H1 (cell line): ENCODE measurements around the gene ACE. TPM values are rescaled to one million over a fixed set of nuclear protein-coding genes. Genes with fewer than 3 reads are reported as not detected.

Experiments used
- EP300 ChIP-seq, 2 experiments: IDR thresholded peaks; 1 replicate in 1 of 2; 2 replicates in 1 of 2; pipeline ENCODE4 v1.6.1; 2011 to 2012; ENCODE audit warnings: low read depth in 2 of 2, low read length in 2 of 2, mild to moderate bottlenecking in 2 of 2, borderline replicate concordance in 1 of 2, inconsistent platforms in 1 of 2, moderate library complexity in 1 of 2
- HDAC2 ChIP-seq, 2 experiments: fragments of 300-600 bp in 1 of 2; sonication (generic) in 1 of 2; IDR thresholded peaks; 2 replicates each; pipeline ENCODE4 v1.6.1; 2011 to 2012; ENCODE audit warnings: low read depth in 2 of 2, low read length in 2 of 2, mild to moderate bottlenecking in 2 of 2, moderate library complexity in 2 of 2, borderline replicate concordance in 1 of 2, inconsistent platforms in 1 of 2
- JUND ChIP-seq: IDR thresholded peaks from 2 replicates; pipeline ENCODE4 v1.6.1; 2011; ENCODE audit warnings: mild to moderate bottlenecking, improper control_type of control experiment, low read length
- RAD21 ChIP-seq, 2 experiments: IDR thresholded peaks in 1 of 2; conservative IDR thresholded peaks in 1 of 2; 2 replicates each; pipeline ENCODE4 v1.6.1; 2011; ENCODE audit warnings: low read depth in 2 of 2, low read length in 2 of 2, improper control_type of control experiment in 1 of 2, inconsistent platforms in 1 of 2, mild to moderate bottlenecking in 1 of 2, moderate library complexity in 1 of 2
- RBBP5 ChIP-seq: IDR thresholded peaks from 2 replicates; pipeline ENCODE4 v1.7.1; 2012; ENCODE audit warnings: low read depth, mild to moderate bottlenecking, inconsistent platforms, low read length, moderate library complexity, borderline replicate concordance
- TAF7 ChIP-seq: optimal IDR thresholded peaks from 2 replicates; pipeline ENCODE3; 2011; ENCODE audit warnings: low read depth, mild to moderate bottlenecking, inconsistent platforms, low read length, moderate library complexity, borderline replicate concordance
- ZNF274 ChIP-seq: IDR thresholded peaks from 2 replicates; pipeline ENCODE4 v1.7.0; 2012; ENCODE audit warnings: low read length, borderline replicate concordance; ENCODE audit errors: extremely low read depth
- polyA plus RNA-seq, 7 experiments: library from polyadenylated mRNA; depleted of rRNA in 3 of 7; stranded (reverse) in 5 of 7; unstranded in 2 of 7; fragments of >200 nt in 5 of 7; fragments of 200-250 nt in 2 of 7; gene quantifications; 1 replicate in 5 of 7; 2 replicates in 1 of 7; 4 replicates in 1 of 7; pipeline versions ENCODE4 v1.2.1 to v1.2.3, GENCODE V29; 2011 to 2013; ENCODE audit warnings: missing spikeins in 2 of 7, mixed read lengths in 2 of 7
- total RNA-seq: library from RNA; stranded (reverse); fragmentation: NEBNext Ultra II Directional; extraction: Animal tissue kit (Norgen Biotek cat#: 25700); gene quantifications from 2 replicates; pipeline ENCODE4 v1.2.1, GENCODE V29; 2021
- TF ChIP-seq, protein P1 (sequence below): fragments of 300-600 bp; sonication (generic); IDR thresholded peaks from 2 replicates; pipeline ENCODE4 v1.7.1; 2012; ENCODE audit warnings: low read length, moderate library complexity, mild to moderate bottlenecking, inconsistent platforms; ENCODE audit not compliant: insufficient replicate concordance

The ACE gene
- total and polyA plus RNA-seq, 2 of the 8 experiments (the other 6 are each of a cell fraction or from before 2014, with no cell fraction given): 2.5 to 5.5 TPM

GRCh38 chr17:63440127-63440769, 36.6 kb upstream of the ACE start (continued):
- TF ChIP-seq, protein P1, sequence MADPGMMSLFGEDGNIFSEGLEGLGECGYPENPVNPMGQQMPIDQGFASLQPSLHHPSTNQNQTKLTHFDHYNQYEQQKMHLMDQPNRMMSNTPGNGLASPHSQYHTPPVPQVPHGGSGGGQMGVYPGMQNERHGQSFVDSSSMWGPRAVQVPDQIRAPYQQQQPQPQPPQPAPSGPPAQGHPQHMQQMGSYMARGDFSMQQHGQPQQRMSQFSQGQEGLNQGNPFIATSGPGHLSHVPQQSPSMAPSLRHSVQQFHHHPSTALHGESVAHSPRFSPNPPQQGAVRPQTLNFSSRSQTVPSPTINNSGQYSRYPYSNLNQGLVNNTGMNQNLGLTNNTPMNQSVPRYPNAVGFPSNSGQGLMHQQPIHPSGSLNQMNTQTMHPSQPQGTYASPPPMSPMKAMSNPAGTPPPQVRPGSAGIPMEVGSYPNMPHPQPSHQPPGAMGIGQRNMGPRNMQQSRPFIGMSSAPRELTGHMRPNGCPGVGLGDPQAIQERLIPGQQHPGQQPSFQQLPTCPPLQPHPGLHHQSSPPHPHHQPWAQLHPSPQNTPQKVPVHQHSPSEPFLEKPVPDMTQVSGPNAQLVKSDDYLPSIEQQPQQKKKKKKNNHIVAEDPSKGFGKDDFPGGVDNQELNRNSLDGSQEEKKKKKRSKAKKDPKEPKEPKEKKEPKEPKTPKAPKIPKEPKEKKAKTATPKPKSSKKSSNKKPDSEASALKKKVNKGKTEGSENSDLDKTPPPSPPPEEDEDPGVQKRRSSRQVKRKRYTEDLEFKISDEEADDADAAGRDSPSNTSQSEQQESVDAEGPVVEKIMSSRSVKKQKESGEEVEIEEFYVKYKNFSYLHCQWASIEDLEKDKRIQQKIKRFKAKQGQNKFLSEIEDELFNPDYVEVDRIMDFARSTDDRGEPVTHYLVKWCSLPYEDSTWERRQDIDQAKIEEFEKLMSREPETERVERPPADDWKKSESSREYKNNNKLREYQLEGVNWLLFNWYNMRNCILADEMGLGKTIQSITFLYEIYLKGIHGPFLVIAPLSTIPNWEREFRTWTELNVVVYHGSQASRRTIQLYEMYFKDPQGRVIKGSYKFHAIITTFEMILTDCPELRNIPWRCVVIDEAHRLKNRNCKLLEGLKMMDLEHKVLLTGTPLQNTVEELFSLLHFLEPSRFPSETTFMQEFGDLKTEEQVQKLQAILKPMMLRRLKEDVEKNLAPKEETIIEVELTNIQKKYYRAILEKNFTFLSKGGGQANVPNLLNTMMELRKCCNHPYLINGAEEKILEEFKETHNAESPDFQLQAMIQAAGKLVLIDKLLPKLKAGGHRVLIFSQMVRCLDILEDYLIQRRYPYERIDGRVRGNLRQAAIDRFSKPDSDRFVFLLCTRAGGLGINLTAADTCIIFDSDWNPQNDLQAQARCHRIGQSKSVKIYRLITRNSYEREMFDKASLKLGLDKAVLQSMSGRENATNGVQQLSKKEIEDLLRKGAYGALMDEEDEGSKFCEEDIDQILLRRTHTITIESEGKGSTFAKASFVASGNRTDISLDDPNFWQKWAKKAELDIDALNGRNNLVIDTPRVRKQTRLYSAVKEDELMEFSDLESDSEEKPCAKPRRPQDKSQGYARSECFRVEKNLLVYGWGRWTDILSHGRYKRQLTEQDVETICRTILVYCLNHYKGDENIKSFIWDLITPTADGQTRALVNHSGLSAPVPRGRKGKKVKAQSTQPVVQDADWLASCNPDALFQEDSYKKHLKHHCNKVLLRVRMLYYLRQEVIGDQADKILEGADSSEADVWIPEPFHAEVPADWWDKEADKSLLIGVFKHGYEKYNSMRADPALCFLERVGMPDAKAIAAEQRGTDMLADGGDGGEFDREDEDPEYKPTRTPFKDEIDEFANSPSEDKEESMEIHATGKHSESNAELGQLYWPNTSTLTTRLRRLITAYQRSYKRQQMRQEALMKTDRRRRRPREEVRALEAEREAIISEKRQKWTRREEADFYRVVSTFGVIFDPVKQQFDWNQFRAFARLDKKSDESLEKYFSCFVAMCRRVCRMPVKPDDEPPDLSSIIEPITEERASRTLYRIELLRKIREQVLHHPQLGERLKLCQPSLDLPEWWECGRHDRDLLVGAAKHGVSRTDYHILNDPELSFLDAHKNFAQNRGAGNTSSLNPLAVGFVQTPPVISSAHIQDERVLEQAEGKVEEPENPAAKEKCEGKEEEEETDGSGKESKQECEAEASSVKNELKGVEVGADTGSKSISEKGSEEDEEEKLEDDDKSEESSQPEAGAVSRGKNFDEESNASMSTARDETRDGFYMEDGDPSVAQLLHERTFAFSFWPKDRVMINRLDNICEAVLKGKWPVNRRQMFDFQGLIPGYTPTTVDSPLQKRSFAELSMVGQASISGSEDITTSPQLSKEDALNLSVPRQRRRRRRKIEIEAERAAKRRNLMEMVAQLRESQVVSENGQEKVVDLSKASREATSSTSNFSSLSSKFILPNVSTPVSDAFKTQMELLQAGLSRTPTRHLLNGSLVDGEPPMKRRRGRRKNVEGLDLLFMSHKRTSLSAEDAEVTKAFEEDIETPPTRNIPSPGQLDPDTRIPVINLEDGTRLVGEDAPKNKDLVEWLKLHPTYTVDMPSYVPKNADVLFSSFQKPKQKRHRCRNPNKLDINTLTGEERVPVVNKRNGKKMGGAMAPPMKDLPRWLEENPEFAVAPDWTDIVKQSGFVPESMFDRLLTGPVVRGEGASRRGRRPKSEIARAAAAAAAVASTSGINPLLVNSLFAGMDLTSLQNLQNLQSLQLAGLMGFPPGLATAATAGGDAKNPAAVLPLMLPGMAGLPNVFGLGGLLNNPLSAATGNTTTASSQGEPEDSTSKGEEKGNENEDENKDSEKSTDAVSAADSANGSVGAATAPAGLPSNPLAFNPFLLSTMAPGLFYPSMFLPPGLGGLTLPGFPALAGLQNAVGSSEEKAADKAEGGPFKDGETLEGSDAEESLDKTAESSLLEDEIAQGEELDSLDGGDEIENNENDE: no peak
- TF ChIP-seq HDAC2 (IDR thresholded peaks at IDR 0.05; ENCODE audit: borderline replicate concordance in 1 of 2, low read depth in 2 of 2, low read length in 2 of 2): no peak
- TF ChIP-seq RAD21 (IDR thresholded peaks at IDR 0.05 in 1 of 2, conservative IDR thresholded peaks at IDR 0.05 in 1 of 2; ENCODE audit: low read depth in 2 of 2, low read length in 2 of 2): peak in 1 of 2 experiments; percentile 15; a peak in 1 of 4 replicates
- no peak for TF ChIP-seq RBBP5
- no peak for TF ChIP-seq JUND
- TF ChIP-seq TAF7: no peak
- no peak for TF ChIP-seq EP300 (IDR thresholded peaks at IDR 0.05; ENCODE audit: borderline replicate concordance in 1 of 2, low read depth in 2 of 2, low read length in 2 of 2)
- TF ChIP-seq ZNF274: no peak
- TF ChIP-seq, all 59 proteins: peak for 2
